ENCODE measurements around the gene C1QTNF9. TPM values are rescaled to one million over a fixed set of nuclear protein-coding genes. Genes with fewer than 3 reads are reported as not detected.

The C1QTNF9 gene
- total and polyA plus RNA-seq, 2 donors (not counting 1 experiment from before 2014, with no cell fraction given): not detected

GRCh38 chr13:24288870-24289269, 20.5 kb upstream of the C1QTNF9 start:
- no peak overlapping the region for H3K4me3 ChIP-seq (ENCODE audit: control extremely low read depth in 1 of 5, extremely low read depth in 1 of 5, insufficient read depth in 1 of 5, low read depth in 2 of 5, low read length in 4 of 5)
- H3K9me3 ChIP-seq (ENCODE audit: control extremely low read depth in 1 of 3, control insufficient read depth in 2 of 3, insufficient read depth in 1 of 3, low read length in 2 of 3): no peaks in the 10 kb centered on the region
- H3K4me1 ChIP-seq (ENCODE audit: control insufficient read depth in 2 of 2, insufficient read depth in 2 of 2, low read length in 2 of 2): no peaks in the 10 kb centered on the region
- ATAC-seq (ENCODE audit: low read depth): no peak
- DNase-seq: no peak
- H3K27me3 ChIP-seq (replicated peaks in 1 of 4; ENCODE audit: control extremely low read depth in 1 of 4, control insufficient read depth in 3 of 4, insufficient read depth in 4 of 4, low read length in 3 of 4): no peaks in the 10 kb centered on the region
- no CpG with 5 or more reads among the region's 5 CpGs for WGBS (ENCODE audit: insufficient coverage)
- Mint-ChIP-seq H3K27me3 (no peaks in the 10 kb centered on the region), H3K9me3 (ENCODE audit: insufficient read depth) (no peaks in the 10 kb centered on the region), H3K27ac (no peak overlapping the region), H3K4me1 (no peaks in the 10 kb centered on the region), H3K4me3 (no peak overlapping the region)
- H4K20me1 ChIP-seq (ENCODE audit: control insufficient read depth, insufficient read depth, low read length, poor library complexity, severe bottlenecking): no peaks in the 10 kb centered on the region
- POLR2A ChIA-PET: no interaction called here
- TF ChIP-seq CTCF (IDR thresholded peaks at IDR 0.05) (no peak), EZH2 (IDR thresholded peaks at IDR 0.05; ENCODE audit: borderline replicate concordance, insufficient read depth, low read depth, low read length, poor library complexity, severe bottlenecking) (no peak)
- H3K36me3 ChIP-seq (replicated peaks in 1 of 2; ENCODE audit: control extremely low read depth in 1 of 2, control insufficient read depth in 1 of 2, extremely low read depth in 1 of 2, insufficient read depth in 2 of 2, low read length in 1 of 2): peaks cover 5 to 46% of the 10 kb centered on the region in 2 experiments
- H3K4me2 ChIP-seq (replicated peaks; ENCODE audit: low read depth, low read length, poor library complexity, severe bottlenecking): no peak overlapping the region
- no peak overlapping the region for H3K9ac ChIP-seq (ENCODE audit: low read length)
- no peak overlapping the region for H3K27ac ChIP-seq (ENCODE audit: low read length in 2 of 2)
- CTCF ChIA-PET: interaction anchor here (1.3 kb wide), 1 partner anchor 19 kb away, joined by 4 read pairs; no protein-coding TSS in a partner anchor
- H2AFZ ChIP-seq (ENCODE audit: insufficient read depth, low read depth, low read length, poor library complexity, severe bottlenecking): no peak overlapping the region
- intact Hi-C loops (cut with micrococcal nuclease): no loop called here
- no peaks in the 10 kb centered on the region for H3K79me2 ChIP-seq (ENCODE audit: control insufficient read depth, insufficient read depth, low read length)

GRCh38 chr13:24290280-24290932, 19.0 kb upstream of the C1QTNF9 start:
- peaks cover 3 to 58% of the 10 kb centered on the region in 2 experiments for H3K36me3 ChIP-seq (replicated peaks in 1 of 2; ENCODE audit: control extremely low read depth in 1 of 2, control insufficient read depth in 1 of 2, extremely low read depth in 1 of 2, insufficient read depth in 2 of 2, low read length in 1 of 2)
- no peak overlapping the region for H2AFZ ChIP-seq (ENCODE audit: insufficient read depth, low read depth, low read length, poor library complexity, severe bottlenecking)
- ChIA-PET POLR2A (no interaction called here), CTCF (no interaction called here)
- Mint-ChIP-seq H3K4me1 (no peaks in the 10 kb centered on the region), H3K27ac (no peak overlapping the region), H3K9me3 (ENCODE audit: insufficient read depth) (no peaks in the 10 kb centered on the region), H3K4me3 (no peak overlapping the region), H3K27me3 (no peaks in the 10 kb centered on the region)
- no peak for ATAC-seq (ENCODE audit: low read depth)
- H3K9ac ChIP-seq (ENCODE audit: low read length): no peak overlapping the region
- H3K27me3 ChIP-seq (replicated peaks in 1 of 4; ENCODE audit: control extremely low read depth in 1 of 4, control insufficient read depth in 3 of 4, insufficient read depth in 4 of 4, low read length in 3 of 4): no peaks in the 10 kb centered on the region
- intact Hi-C loops (cut with micrococcal nuclease): no loop called here
- no peak for TF ChIP-seq CTCF (IDR thresholded peaks at IDR 0.05)
- no peak for TF ChIP-seq EZH2 (IDR thresholded peaks at IDR 0.05; ENCODE audit: borderline replicate concordance, insufficient read depth, low read depth, low read length, poor library complexity, severe bottlenecking)
- DNase-seq: no peak
- no peaks in the 10 kb centered on the region for H3K79me2 ChIP-seq (ENCODE audit: control insufficient read depth, insufficient read depth, low read length)
- no peak overlapping the region for H3K4me3 ChIP-seq (ENCODE audit: control extremely low read depth in 1 of 5, extremely low read depth in 1 of 5, insufficient read depth in 1 of 5, low read depth in 2 of 5, low read length in 4 of 5)
- 94% methylated on average over 20 of the region's 20 CpGs for WGBS (ENCODE audit: insufficient coverage)
- H3K9me3 ChIP-seq (ENCODE audit: control extremely low read depth in 1 of 3, control insufficient read depth in 2 of 3, insufficient read depth in 1 of 3, low read length in 2 of 3): no peaks in the 10 kb centered on the region
- H3K4me1 ChIP-seq (ENCODE audit: control insufficient read depth in 2 of 2, insufficient read depth in 2 of 2, low read length in 2 of 2): no peaks in the 10 kb centered on the region
- H3K4me2 ChIP-seq (replicated peaks; ENCODE audit: low read depth, low read length, poor library complexity, severe bottlenecking): no peak overlapping the region
- no peaks in the 10 kb centered on the region for H4K20me1 ChIP-seq (ENCODE audit: control insufficient read depth, insufficient read depth, low read length, poor library complexity, severe bottlenecking)
- no peak overlapping the region for H3K27ac ChIP-seq (ENCODE audit: low read length in 2 of 2)
